Upper lobe of left lung (tissue), 4 donors: ENCODE results near the gene KRT82.

Source experiments
- CTCF ChIP-seq, 6 experiments: fragments of 450-650 bp in 4 of 6; fragments of 200-600 bp in 2 of 6; sonication (generic) in 2 of 6; IDR thresholded peaks; one replicate each; pipeline ENCODE4 v1.5.1; 2016 to 2019; ENCODE audit warnings: antibody characterized with exemption in 6 of 6
- EP300 ChIP-seq, 4 donors: sonication (generic); formaldehyde crosslinking; IDR thresholded peaks; one replicate each; pipeline ENCODE4 v1.5.1; 2017; ENCODE audit warnings: antibody characterized with exemption in 4 of 4, control low read depth in 2 of 4
- POLR2A ChIP-seq, 4 donors: fragments of 450-650 bp; IDR thresholded peaks; one replicate each; pipeline ENCODE4 v1.5.1; 2016 to 2017; ENCODE audit warnings: antibody characterized with exemption in 4 of 4, mild to moderate bottlenecking in 2 of 4
- POLR2AphosphoS5 ChIP-seq, 2 donors: sonication (generic); formaldehyde crosslinking; IDR thresholded peaks; one replicate each; pipeline ENCODE4 v1.5.1; 2017; ENCODE audit warnings: antibody characterized with exemption in 2 of 2

GRCh38 chr12:52356031-52356761 is 49.9 kb downstream of the KRT82 start:
- TF ChIP-seq CTCF (IDR thresholded peaks at IDR 0.05) (no peak), POLR2AphosphoS5 (IDR thresholded peaks at IDR 0.05) (no peak), POLR2A (IDR thresholded peaks at IDR 0.05) (no peak), EP300 (IDR thresholded peaks at IDR 0.05) (no peak)
